Stimulated activated CD4-positive, alpha-beta T cell treated with anti-CD3 and anti-CD28 coated beads, Interleukin-2, amount 100 ng/mL, for 48 hours (primary cell): ENCODE results near the gene ZNF862.

Experiments used
- DNase-seq, 2 donors: peaks; one replicate each; pipeline ENCODE4 v3.0.0-alpha.2; 2020

ZNF862 gene

GRCh38 chr7:149811831-149812490 is 26.2 kb upstream of the ZNF862 start:
- DNase-seq: no peak

GRCh38 chr7:149813254-149814035 is 24.7 kb upstream of the ZNF862 start:
- DNase-seq: no peak

- DNase-seq: no peak
Measured at GRCh38 chr7:149814494-149814893, 23.7 kb upstream of the ZNF862 start.

- DNase-seq: no peak
Measured at GRCh38 chr7:149815121-149815520, 23.1 kb upstream of the ZNF862 start.

- no peak for DNase-seq
Measured at GRCh38 chr7:149815661-149816266, 22.4 kb upstream of the ZNF862 start.

- DNase-seq: no peak
Measured at GRCh38 chr7:149816267-149816751, 21.9 kb upstream of the ZNF862 start.

- DNase-seq: no peak
Measured at GRCh38 chr7:149816794-149817193, 21.4 kb upstream of the ZNF862 start.

- no peak for DNase-seq
Measured at GRCh38 chr7:149817301-149817771, 20.8 kb upstream of the ZNF862 start.

- no peak for DNase-seq
Measured at GRCh38 chr7:149817836-149818535, 20.2 kb upstream of the ZNF862 start.

- DNase-seq: no peak
Measured at GRCh38 chr7:149818536-149818840, 19.7 kb upstream of the ZNF862 start.

GRCh38 chr7:149819141-149819960 is 18.8 kb upstream of the ZNF862 start:
- no peak for DNase-seq

GRCh38 chr7:149819961-149820340 is 18.2 kb upstream of the ZNF862 start:
- no peak for DNase-seq

- DNase-seq: no peak
Measured at GRCh38 chr7:149820622-149821190, 17.5 kb upstream of the ZNF862 start.

GRCh38 chr7:149821191-149822148 is 16.7 kb upstream of the ZNF862 start:
- no peak for DNase-seq

- DNase-seq: no peak
Measured at GRCh38 chr7:149822353-149822943, 15.7 kb upstream of the ZNF862 start.

- DNase-seq: no peak
Measured at GRCh38 chr7:149823191-149823630, 15.0 kb upstream of the ZNF862 start.

- DNase-seq: no peak
Measured at GRCh38 chr7:149823631-149824199, 14.5 kb upstream of the ZNF862 start.

- no peak for DNase-seq
Measured at GRCh38 chr7:149824301-149824741, 13.9 kb upstream of the ZNF862 start.

- no peak for DNase-seq
Measured at GRCh38 chr7:149824748-149825566, 13.2 kb upstream of the ZNF862 start.
